Measurements from ENCODE around the gene TAF3.

The TAF3 gene

DNA sequence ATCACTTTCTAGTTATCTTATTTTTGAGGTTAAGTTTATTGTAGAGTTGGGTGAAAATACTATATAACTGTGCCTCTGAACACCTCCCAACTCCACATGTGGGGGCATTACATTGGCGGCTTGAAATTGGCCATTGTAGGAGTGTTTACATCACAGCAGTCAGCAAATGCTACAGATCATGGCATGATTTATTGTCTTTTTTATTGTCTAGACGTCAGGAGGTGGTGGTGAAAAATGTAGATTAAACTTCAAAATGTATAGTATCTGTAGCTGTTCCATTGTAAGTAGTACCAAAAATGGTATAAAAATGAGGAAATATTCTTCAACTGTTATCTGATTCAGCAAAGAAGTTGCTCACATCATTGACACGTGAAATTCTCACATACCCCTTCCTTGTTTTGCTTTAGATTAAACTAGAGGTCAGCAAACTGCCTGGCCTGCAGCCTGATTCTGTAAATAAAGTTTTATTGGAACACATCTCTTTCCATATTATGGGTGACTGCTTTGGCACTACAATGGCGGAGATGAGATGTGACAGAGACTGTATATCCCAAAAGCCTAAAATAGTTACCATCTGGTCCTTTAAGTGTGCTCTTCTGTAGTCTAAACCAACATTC is 35.0 kb downstream of the TAF3 start:
- H3K9me2 ChIP-seq (replicated peaks; ENCODE audit: insufficient read depth, low read length): no peaks in the 10 kb centered on the region
- TF ChIP-seq EZH2phosphoT487 (conservative IDR thresholded peaks at IDR 0.05; ENCODE audit: low read length) (no peak), CTCF (IDR thresholded peaks at IDR 0.05; ENCODE audit: insufficient read depth, low read length, poor library complexity, severe bottlenecking) (no peak)

DNA sequence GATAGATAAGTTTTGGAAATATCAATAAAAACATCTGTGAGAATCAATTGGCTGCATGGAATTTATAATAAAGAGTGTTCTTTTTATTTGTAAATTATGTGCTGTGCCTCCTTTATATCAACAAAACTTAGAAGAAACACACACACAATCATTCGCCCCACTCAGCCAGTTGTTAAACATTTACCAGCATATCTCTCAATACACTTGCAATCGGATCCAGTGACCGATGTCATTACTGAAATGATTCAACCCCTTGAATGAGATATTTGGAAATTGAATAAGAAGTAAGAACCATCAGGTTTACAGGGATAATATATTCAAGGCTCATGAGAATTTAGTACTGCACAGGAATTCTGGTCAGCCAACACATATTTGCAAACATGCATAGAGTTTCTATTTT is 35.6 kb downstream of the TAF3 start:
- Histone ChIP-seq H3K27ac (ENCODE audit: low read depth, low read length) (no peak overlapping the region), H3K36me3 (ENCODE audit: low read length) (no peaks in the 10 kb centered on the region), H3K27me3 (ENCODE audit: low read length) (no peaks in the 10 kb centered on the region), H2AFZ (ENCODE audit: low read depth, low read length, severe bottlenecking) (no peak overlapping the region), H3K9me2 (replicated peaks; ENCODE audit: insufficient read depth, low read length) (no peaks in the 10 kb centered on the region), H4K20me1 (ENCODE audit: low read depth, low read length) (no peaks in the 10 kb centered on the region), H3K4me3 (ENCODE audit: insufficient read depth, low read length, poor library complexity, severe bottlenecking) (no peak overlapping the region), H3K9me3 (ENCODE audit: insufficient read depth, low read length) (no peaks in the 10 kb centered on the region), H3K4me2 (ENCODE audit: low read depth, low read length, poor library complexity, severe bottlenecking) (no peak overlapping the region), H3K9ac (ENCODE audit: low read length) (no peak overlapping the region), H3K79me2 (ENCODE audit: insufficient read depth, low read length) (no peaks in the 10 kb centered on the region; the same call in 1 of the 2 replicates), H3F3A (ENCODE audit: insufficient read depth) (no peaks in the 10 kb centered on the region)
- TF ChIP-seq CTCF (IDR thresholded peaks at IDR 0.05; ENCODE audit: insufficient read depth, low read length, poor library complexity, severe bottlenecking): no peak
- TF ChIP-seq EZH2phosphoT487 (conservative IDR thresholded peaks at IDR 0.05; ENCODE audit: low read length): no peak

More for the DNA sequence above, 35.0 kb downstream of the TAF3 start:
- Histone ChIP-seq H3K79me2 (ENCODE audit: insufficient read depth, low read length) (no peaks in the 10 kb centered on the region; the same call in 1 of the 2 replicates), H3K4me2 (ENCODE audit: low read depth, low read length, poor library complexity, severe bottlenecking) (no peak overlapping the region), H3K36me3 (ENCODE audit: low read length) (no peaks in the 10 kb centered on the region), H2AFZ (ENCODE audit: low read depth, low read length, severe bottlenecking) (no peak overlapping the region), H3K9ac (ENCODE audit: low read length) (no peak overlapping the region), H3K9me3 (ENCODE audit: insufficient read depth, low read length) (no peaks in the 10 kb centered on the region), H3F3A (ENCODE audit: insufficient read depth) (no peaks in the 10 kb centered on the region), H3K27ac (ENCODE audit: low read depth, low read length) (no peak overlapping the region), H3K4me3 (ENCODE audit: insufficient read depth, low read length, poor library complexity, severe bottlenecking) (no peak overlapping the region), H3K27me3 (ENCODE audit: low read length) (no peaks in the 10 kb centered on the region), H4K20me1 (ENCODE audit: low read depth, low read length) (0 out of 2 replicates have a peak, but pooled peaks cover 4% of the 10 kb centered on the region)

DNA sequence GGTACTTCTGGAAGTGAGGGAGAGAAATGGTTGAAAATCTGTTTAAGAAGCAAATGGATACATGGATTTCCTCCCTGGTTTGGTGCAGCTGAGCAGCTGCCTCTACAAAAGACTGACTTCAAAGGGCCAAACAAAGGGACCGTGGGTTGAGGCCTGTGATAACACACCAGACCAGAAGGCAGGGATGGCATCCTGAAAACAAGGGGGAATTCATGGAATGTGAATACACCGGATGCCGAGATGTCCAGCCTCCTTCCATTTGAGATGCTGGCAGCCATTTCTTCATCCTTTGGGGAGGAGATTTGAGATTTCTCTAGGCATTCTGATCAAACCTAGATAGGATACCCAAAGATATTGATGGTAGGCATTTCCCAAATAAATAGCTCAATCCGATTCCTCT is 36.9 kb downstream of the TAF3 start:
- Histone ChIP-seq H3K9ac (ENCODE audit: low read length) (no peak overlapping the region), H3K36me3 (ENCODE audit: low read length) (no peaks in the 10 kb centered on the region), H3K27me3 (ENCODE audit: low read length) (no peaks in the 10 kb centered on the region), H3K4me2 (ENCODE audit: low read depth, low read length, poor library complexity, severe bottlenecking) (no peak overlapping the region), H3K4me3 (ENCODE audit: insufficient read depth, low read length, poor library complexity, severe bottlenecking) (no peak overlapping the region), H3K9me3 (ENCODE audit: insufficient read depth, low read length) (no peaks in the 10 kb centered on the region), H3K79me2 (ENCODE audit: insufficient read depth, low read length) (no peaks in the 10 kb centered on the region; the same call in 1 of the 2 replicates), H4K20me1 (ENCODE audit: low read depth, low read length) (no peaks in the 10 kb centered on the region), H3K27ac (ENCODE audit: low read depth, low read length) (no peak overlapping the region), H3K9me2 (replicated peaks; ENCODE audit: insufficient read depth, low read length) (no peaks in the 10 kb centered on the region), H2AFZ (ENCODE audit: low read depth, low read length, severe bottlenecking) (no peak overlapping the region), H3F3A (ENCODE audit: insufficient read depth) (no peaks in the 10 kb centered on the region)
- no peak for TF ChIP-seq CTCF (IDR thresholded peaks at IDR 0.05; ENCODE audit: insufficient read depth, low read length, poor library complexity, severe bottlenecking)
- no peak for TF ChIP-seq EZH2phosphoT487 (conservative IDR thresholded peaks at IDR 0.05; ENCODE audit: low read length)

Measured in SU-DHL-6 (cell line).